ENCODE data around the gene DCST1. TPM values are rescaled to one million over a fixed set of nuclear protein-coding genes. Genes with fewer than 3 reads are reported as not detected.
A peak's percentile ranks its signal among the peaks of the same experiment; 100 is the strongest.

The DCST1 gene
- total RNA-seq, 1 experiment from 2014 or later: not detected

DNA sequence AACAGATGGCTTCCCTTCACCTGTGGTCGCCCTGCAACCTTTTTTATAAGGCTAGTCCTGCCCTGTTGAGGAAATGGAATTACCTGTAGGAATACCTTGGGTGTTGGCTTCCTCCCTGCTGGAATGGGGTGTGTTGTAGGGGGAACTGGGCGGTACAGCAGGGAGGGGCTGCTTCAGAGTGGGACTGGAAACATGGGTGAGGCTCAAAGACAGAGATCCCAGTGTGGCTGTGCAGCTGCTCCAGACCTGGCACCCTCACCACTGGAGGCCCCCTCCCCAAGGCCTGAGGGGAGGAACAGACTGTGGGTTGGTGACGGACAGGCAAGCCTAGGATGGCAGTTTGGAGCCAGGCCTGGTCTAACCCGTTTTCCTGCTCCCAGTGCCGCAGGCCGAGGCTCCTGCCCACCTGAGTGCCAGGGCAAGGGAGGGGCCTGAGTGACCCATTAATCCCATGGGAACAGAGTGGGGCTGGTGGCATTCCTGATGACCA lies 49.5 kb downstream of the DCST1 start:
- peaks cover 55% of the 10 kb centered on the region for H3K4me1 ChIP-seq (ENCODE audit: insufficient read depth, low read length, poor library complexity, severe bottlenecking)
- DNase-seq (ENCODE audit: low spot score): no peak
- TF ChIP-seq CTCF (conservative IDR thresholded peaks at IDR 0.05; ENCODE audit: low read depth, low read length): no peak
- no peak for TF ChIP-seq EZH2 (IDR thresholded peaks at IDR 0.05; ENCODE audit: borderline replicate concordance, low read depth, low read length, poor library complexity, severe bottlenecking)
- CTCF ChIA-PET: no interaction called here
- no TSS peak for BruUV-seq (replicated peaks)
- H3K27me3 ChIP-seq (replicated peaks; ENCODE audit: insufficient read depth, low read depth, low read length, poor library complexity): peaks cover 23% of the 10 kb centered on the region
- H3K36me3 ChIP-seq (ENCODE audit: insufficient read depth, low read length, poor library complexity, severe bottlenecking): no peaks in the 10 kb centered on the region
- H3K27ac ChIP-seq (ENCODE audit: low read depth, low read length, poor library complexity, severe bottlenecking): no peak overlapping the region
- no peak overlapping the region for H3K4me3 ChIP-seq (ENCODE audit: low read depth, low read length, poor library complexity, severe bottlenecking)
- intact Hi-C loops (cut with micrococcal nuclease; ENCODE audit: unreplicated experiment): loop anchor here (5.0 kb wide), 1 partner anchor 81 kb away; the partner anchor contains the start of gene ZBTB7B
- H3K9me3 ChIP-seq (ENCODE audit: low read depth, low read length, poor library complexity, severe bottlenecking): no peaks in the 10 kb centered on the region
- POLR2A ChIA-PET (ENCODE audit: low non-redundant PET): no interaction called here

GRCh38 chr1:155083865-155084721 lies 50.5 kb downstream of the DCST1 start:
- intact Hi-C loops (cut with micrococcal nuclease; ENCODE audit: unreplicated experiment): loop anchor here (1.0 to 5.0 kb wide), 2 partner anchors 21 to 82 kb away; partner anchors contain the start of genes EFNA4 and ZBTB7B
- Histone ChIP-seq H3K4me1 (ENCODE audit: insufficient read depth, low read length, poor library complexity, severe bottlenecking) (peaks cover 47% of the 10 kb centered on the region), H3K27ac (ENCODE audit: low read depth, low read length, poor library complexity, severe bottlenecking) (no peak overlapping the region), H3K27me3 (replicated peaks; ENCODE audit: insufficient read depth, low read depth, low read length, poor library complexity) (peaks cover 23% of the 10 kb centered on the region), H3K9me3 (ENCODE audit: low read depth, low read length, poor library complexity, severe bottlenecking) (no peaks in the 10 kb centered on the region), H3K4me3 (ENCODE audit: low read depth, low read length, poor library complexity, severe bottlenecking) (peak overlapping the region; percentile 69), H3K36me3 (ENCODE audit: insufficient read depth, low read length, poor library complexity, severe bottlenecking) (no peaks in the 10 kb centered on the region)
- TF ChIP-seq CTCF (conservative IDR thresholded peaks at IDR 0.05; ENCODE audit: low read depth, low read length): peak; percentile 39
- TF ChIP-seq EZH2 (IDR thresholded peaks at IDR 0.05; ENCODE audit: borderline replicate concordance, low read depth, low read length, poor library complexity, severe bottlenecking): no peak
- DNase-seq (ENCODE audit: low spot score): peak; percentile 71
- BruUV-seq (replicated peaks): no TSS peak
- POLR2A ChIA-PET (ENCODE audit: low non-redundant PET): no interaction called here
- CTCF ChIA-PET: interaction anchor here (0.6 to 2.1 kb wide), 8 partner anchors 13 to 865 kb away, joined by 3 to 35 read pairs (median 4); partner anchors contain the start of genes EFNA4, KRTCAP2 and SLC50A1

DNA sequence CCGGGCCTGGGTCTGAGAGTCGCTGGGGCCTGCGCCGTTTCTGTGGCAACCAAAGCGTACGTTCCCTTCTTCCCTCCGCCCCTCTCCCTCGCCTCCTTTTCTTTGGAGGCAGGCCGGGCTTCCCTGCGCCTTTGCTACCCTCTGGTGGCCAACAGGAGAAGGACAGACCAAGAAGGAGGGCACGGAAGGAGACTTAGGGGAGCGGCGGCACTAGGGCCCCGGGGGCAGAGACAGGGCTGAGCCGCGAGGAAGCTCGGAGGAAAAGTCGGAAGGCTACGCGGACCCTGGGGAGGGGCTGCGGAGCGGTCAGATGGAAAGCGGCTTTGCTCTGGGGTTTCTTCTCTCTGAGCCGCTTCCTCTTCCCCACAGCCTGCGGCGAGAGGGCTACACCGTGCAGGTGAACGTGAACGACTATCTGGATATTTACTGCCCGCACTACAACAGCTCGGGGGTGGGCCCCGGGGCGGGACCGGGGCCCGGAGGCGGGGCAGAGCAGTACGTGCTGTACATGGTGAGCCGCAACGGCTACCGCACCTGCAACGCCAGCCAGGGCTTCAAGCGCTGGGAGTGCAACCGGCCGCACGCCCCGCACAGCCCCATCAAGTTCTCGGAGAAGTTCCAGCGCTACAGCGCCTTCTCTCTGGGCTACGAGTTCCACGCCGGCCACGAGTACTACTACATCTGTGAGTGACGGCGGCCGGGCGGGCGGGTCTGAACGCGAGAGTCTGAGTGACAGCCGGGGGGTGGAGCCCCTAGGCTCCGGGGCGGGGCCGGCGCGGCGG lies 51.3 kb downstream of the DCST1 start:
- Histone ChIP-seq H3K9me3 (ENCODE audit: low read depth, low read length, poor library complexity, severe bottlenecking) (no peaks in the 10 kb centered on the region), H3K36me3 (ENCODE audit: insufficient read depth, low read length, poor library complexity, severe bottlenecking) (no peaks in the 10 kb centered on the region), H3K27me3 (replicated peaks; ENCODE audit: insufficient read depth, low read depth, low read length, poor library complexity) (peaks cover 22% of the 10 kb centered on the region), H3K4me3 (ENCODE audit: low read depth, low read length, poor library complexity, severe bottlenecking) (peak overlapping the region; percentile 69), H3K27ac (ENCODE audit: low read depth, low read length, poor library complexity, severe bottlenecking) (peak overlapping the region; percentile 66), H3K4me1 (ENCODE audit: insufficient read depth, low read length, poor library complexity, severe bottlenecking) (peaks cover 42% of the 10 kb centered on the region)
- ChIA-PET CTCF (interaction anchor here (0.6 to 2.1 kb wide), 17 partner anchors 9 to 866 kb away, joined by 3 to 35 read pairs (median 3); partner anchors contain the start of genes EFNA4, KRTCAP2 and SLC50A1), POLR2A (ENCODE audit: low non-redundant PET) (interaction anchor here (0.6 kb wide), 1 partner anchor 69 kb away, joined by 4 read pairs; no protein-coding TSS in a partner anchor)
- BruUV-seq (replicated peaks): no TSS peak
- peak; percentile 99 for DNase-seq (ENCODE audit: low spot score)
- intact Hi-C loops (cut with micrococcal nuclease; ENCODE audit: unreplicated experiment): loop anchor here (1.0 to 5.0 kb wide), 2 partner anchors 22 to 83 kb away; partner anchors contain the start of genes EFNA4 and ZBTB7B
- TF ChIP-seq CTCF (conservative IDR thresholded peaks at IDR 0.05; ENCODE audit: low read depth, low read length) (peak; percentile 95), EZH2 (IDR thresholded peaks at IDR 0.05; ENCODE audit: borderline replicate concordance, low read depth, low read length, poor library complexity, severe bottlenecking) (no peak)
